ENCODE measurements around the gene POLR2E. TPM values are rescaled to one million over a fixed set of nuclear protein-coding genes. Genes with fewer than 3 reads are reported as not detected.

Gene POLR2E
- total RNA-seq, 1 donor from 2014 or later, result 72.1 TPM

GRCh38 chr19:1134431-1134830, 39.3 kb upstream of the POLR2E start:
- Histone ChIP-seq H3K27me3 (no peaks in the 10 kb centered on the region), H3K36me3 (peaks cover 0 to 3% of the 10 kb centered on the region in 2 donors), H3K9me3 (no peaks in the 10 kb centered on the region), H3K4me3 (no peak overlapping the region), H3K27ac (peak overlapping the region; percentile 91 to 96), H3K4me1 (peaks cover 8 to 31% of the 10 kb centered on the region in 2 donors)
- DNase-seq (ENCODE audit: low spot score in 2 of 2), result no peak
- no peak for TF ChIP-seq CTCF (IDR thresholded peaks at IDR 0.05)
- intact Hi-C loops (cut with DNase I), result no loop called here

GRCh38 chr19:1133471-1133929, 38.3 kb upstream of the POLR2E start:
- Histone ChIP-seq H3K9me3 (no peaks in the 10 kb centered on the region), H3K36me3 (peaks cover 0 to 3% of the 10 kb centered on the region in 2 donors), H3K27me3 (no peaks in the 10 kb centered on the region), H3K4me3 (peak overlapping the region in 1 of 2 donors; percentile 74), H3K4me1 (peaks cover 8 to 31% of the 10 kb centered on the region in 2 donors), H3K27ac (peak overlapping the region; percentile 91 to 96)
- intact Hi-C loops (cut with DNase I), result loop anchor here (2.0 kb wide), 1 partner anchor 39 kb away; no protein-coding TSS in a partner anchor
- TF ChIP-seq CTCF (IDR thresholded peaks at IDR 0.05), result no peak
- peak in 1 of 2 donors; percentile 75 for DNase-seq (ENCODE audit: low spot score in 2 of 2)

- DNase-seq (ENCODE audit: low spot score in 2 of 2), result no peak
- TF ChIP-seq CTCF (IDR thresholded peaks at IDR 0.05), result no peak
- peaks cover 8 to 31% of the 10 kb centered on the region in 2 donors for H3K4me1 ChIP-seq
- peak overlapping the region; percentile 91 to 96 for H3K27ac ChIP-seq
- H3K27me3 ChIP-seq, result no peaks in the 10 kb centered on the region
- peaks cover 0 to 3% of the 10 kb centered on the region in 2 donors for H3K36me3 ChIP-seq
- H3K4me3 ChIP-seq, result peak overlapping the region; percentile 61 to 74
- intact Hi-C loops (cut with DNase I), result loop anchor here (1.0 to 2.0 kb wide), 2 partner anchors 20 to 40 kb away; no protein-coding TSS in a partner anchor
- H3K9me3 ChIP-seq, result no peaks in the 10 kb centered on the region
These were observed 37.6 kb upstream of the POLR2E start for GRCh38 chr19:1132552-1133383.

GRCh38 chr19:1131718-1132551, 36.8 kb upstream of the POLR2E start:
- Histone ChIP-seq H3K4me1 (peaks cover 8 to 34% of the 10 kb centered on the region in 2 donors), H3K4me3 (peak overlapping the region; percentile 61 to 74), H3K27me3 (no peaks in the 10 kb centered on the region), H3K9me3 (no peaks in the 10 kb centered on the region), H3K27ac (peak overlapping the region; percentile 91 to 96), H3K36me3 (peaks cover 8 to 10% of the 10 kb centered on the region in 2 donors)
- peak; percentile 5 to 40 (median 16) for TF ChIP-seq CTCF (IDR thresholded peaks at IDR 0.05)
- peak; percentile 75 to 97 for DNase-seq (ENCODE audit: low spot score in 2 of 2)
- intact Hi-C loops (cut with DNase I), result loop anchor here (1.0 to 2.0 kb wide), 3 partner anchors 20 to 41 kb away; no protein-coding TSS in a partner anchor

All from ascending aorta (tissue), 2 donors.